Activated CD8-positive, alpha-beta memory T cell treated with anti-CD3 and anti-CD28 coated beads, Interleukin-2, amount 50 U/mL, for 4 hours (primary cell): Measurements from ENCODE around the gene STARD5.

Experiments used
- DNase-seq: peaks from one replicate; pipeline ENCODE4 v3.0.0-alpha.2; 2020

The STARD5 gene

DNA sequence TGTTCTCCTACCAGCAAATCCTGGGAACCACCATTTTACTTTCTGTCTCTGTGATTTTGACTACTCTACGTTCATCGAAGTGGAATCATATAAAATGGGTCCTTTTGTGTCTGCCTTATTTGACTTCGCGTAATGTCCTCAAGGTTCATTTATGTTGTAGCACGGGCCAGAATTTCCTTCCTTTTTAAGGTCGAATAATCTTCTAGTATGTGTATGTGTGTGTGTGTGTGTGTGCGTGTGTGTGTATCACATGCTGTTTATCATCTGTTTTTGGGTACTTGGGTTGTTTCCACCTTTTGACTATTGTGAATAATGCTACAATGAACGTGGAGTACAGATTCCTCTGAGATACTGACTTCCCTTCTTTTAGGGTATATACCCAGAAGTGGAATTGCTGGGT lies 35.3 kb downstream of the STARD5 start:
- DNase-seq, result no peak

- DNase-seq, result no peak
These were observed 35.9 kb downstream of the STARD5 start for GRCh38 chr15:81288040-81288439.

DNA sequence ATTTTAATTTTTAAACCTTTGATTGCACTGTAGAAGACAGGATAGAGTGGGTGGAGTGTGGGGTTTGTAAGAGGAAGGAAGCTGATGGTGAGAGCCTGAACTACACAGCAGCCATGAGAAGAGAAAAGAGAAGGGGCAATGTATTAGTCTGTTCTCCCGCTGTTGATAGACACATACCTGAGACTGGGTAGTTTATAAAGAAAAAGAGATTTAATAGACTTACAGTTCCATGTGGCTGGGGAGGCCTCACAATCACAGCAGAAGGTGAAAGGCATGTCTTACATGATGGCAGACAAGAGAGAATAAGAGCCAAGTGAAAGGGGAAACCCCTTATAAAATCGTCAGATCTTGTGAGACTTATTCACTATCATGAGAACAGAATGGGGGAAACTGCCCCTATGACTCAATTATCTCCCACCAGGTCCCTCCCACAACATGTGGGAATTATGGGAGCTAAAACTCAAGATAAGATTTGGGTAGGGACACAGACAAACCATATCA lies 37.3 kb downstream of the STARD5 start:
- no peak for DNase-seq

DNA sequence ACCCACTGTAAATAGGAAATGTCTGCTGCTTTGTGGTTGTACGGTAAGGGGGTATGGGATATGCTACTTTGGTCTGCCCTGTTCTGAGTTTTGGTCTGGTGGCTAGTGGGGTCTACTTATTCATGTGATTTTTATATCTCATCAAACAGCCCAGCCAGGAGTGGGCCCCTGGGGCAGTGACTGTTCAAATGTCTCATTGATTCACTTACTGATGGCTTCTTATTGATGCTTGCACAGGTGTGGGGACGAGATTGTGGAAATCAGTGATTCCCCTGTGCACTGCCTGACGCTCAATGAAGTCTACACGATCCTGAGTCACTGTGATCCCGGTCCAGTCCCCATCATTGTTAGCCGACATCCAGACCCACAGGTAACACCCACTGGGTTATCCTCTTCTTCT lies 38.5 kb downstream of the STARD5 start:
- DNase-seq, result no peak

- DNase-seq, result no peak
These were observed 39.5 kb downstream of the STARD5 start for GRCh38 chr15:81284256-81285031.

DNA sequence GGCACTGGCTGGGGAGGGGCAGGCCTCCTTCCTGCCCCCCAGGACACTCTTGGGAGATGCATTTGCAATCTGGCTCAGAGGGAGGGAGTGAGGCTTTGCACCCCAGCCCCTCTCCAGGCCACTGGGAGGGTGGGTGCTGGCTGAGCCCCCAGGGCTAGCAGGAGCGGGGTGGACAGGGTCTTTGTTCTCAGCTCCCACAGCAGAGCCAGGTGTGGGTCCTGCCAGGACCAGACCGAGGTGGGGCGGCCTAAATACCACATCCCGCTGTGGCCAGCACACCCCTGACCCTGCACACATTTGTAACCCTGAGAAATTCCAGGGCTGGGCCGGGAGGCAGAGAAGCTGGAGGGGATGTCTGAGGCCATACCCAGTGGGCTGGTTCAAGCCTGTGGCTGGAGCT lies 41.0 kb downstream of the STARD5 start:
- no peak for DNase-seq

GRCh38 chr15:81282606-81282895 lies 41.4 kb downstream of the STARD5 start:
- no peak for DNase-seq

DNA sequence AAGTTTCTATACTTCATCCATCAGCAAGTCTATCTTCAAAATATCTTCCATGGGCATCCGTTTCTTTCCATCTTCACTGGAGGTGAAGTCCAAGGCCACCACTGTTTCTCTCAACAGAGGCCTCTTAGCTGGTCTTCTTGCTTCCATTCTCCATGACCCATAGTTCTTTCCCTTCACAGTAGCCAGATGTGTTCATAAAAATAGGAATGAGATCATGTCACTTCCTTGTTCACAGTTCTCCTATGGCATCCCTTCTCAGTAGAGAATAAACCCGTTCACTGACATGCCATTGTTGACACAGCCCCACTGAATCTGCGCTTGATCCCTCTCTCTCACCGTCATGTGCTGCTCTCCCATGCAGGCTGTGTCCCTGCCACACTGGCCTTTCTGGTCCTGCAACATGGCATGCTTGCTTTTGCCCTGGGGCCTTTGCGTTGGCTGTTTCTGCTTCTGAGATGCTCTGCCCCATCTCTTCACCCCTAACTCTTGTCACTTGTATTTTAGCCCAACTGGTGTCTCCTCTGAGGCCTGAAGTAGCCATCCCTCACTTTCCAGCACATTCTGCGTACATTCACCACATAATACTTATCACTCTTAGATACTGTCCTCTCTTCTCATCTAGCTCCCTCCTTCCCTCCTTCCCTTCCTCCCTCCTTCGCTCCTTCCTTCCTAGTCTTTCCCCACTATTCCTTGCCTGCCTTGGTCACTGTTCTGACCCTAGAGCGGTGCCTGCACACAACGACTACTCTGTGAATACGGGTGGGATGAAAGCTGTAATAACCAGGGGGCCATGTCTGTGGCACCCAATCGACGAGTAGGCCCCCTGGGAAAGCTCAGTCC lies 42.0 kb downstream of the STARD5 start:
- DNase-seq, result no peak

GRCh38 chr15:81281456-81281735 lies 42.5 kb downstream of the STARD5 start:
- no peak for DNase-seq

DNA sequence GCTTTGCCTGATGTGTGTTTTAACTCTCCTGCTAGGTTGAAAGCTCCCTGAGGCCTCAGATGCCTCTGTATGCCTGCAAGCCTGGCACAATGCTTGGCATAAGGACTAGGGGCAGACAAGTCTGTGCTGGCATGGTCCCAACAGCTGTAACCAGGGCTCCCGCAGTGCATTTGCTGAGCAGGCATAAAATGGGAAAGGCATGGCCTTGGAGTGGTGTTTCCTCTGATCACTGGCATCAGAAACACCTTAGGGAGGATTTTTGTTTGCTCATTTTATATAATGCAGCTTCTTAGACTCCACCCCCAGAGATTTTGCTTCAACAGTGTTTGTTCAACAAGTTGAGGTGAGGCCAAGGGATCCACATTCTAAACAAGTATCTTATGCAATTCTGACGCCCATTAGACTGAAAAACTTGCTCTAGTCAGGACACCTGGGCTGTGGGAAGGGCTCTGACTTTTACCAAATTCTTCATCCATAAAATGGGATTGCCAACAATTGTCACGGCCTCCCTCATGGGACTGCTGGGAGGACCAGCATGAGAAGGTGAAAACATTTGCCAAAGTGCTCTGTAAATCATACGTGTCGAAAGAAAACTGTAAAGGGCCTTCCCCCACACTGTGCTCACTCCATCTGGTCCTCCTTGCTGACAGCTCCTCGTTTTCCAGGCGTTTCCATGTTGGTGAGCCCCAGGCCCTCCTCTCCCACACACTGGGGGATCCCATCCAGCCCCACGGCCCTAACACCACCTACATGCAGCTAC lies 43.1 kb downstream of the STARD5 start:
- no peak for DNase-seq

DNA sequence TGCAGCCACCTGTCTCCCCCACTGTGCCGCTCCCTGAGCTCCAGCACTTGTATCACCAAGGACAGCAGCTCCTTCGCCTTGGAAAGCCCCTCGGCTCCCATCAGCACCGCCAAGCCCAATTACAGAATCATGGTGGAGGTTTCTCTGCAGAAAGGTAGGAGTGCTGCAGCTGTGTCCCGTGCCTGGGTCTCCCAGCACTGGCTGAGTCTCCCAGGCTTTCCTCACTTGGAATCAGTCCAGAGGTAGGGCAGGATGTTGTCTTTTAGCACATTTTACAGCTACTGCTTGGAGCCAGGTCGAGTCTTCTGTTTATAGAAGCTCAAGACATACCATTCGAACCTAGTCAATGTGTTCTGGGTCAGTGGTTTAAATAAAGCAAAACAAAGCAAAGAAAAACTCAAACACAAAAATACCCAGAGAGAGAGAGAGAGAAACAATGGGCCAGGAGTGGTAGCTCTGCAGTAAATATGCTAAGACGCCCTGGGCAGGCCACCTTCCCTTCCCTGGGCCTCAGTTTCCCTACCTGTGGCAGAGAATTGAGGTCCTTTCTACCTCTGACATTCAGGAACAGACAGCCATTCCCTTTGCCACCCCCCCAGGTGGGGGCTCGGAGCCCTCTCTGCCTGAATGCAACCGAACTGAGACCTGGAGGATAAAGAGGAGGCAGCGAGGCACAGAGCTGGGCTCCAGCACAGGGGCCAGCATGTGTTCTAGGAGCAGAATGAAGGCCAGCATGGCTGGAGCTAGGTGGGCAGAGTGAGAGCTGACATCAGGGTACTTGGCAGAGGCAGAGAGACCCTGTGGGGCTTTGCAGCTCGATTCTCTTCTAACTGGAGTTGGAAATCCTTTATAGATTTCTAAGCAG lies 44.1 kb downstream of the STARD5 start:
- DNase-seq, result no peak

DNA sequence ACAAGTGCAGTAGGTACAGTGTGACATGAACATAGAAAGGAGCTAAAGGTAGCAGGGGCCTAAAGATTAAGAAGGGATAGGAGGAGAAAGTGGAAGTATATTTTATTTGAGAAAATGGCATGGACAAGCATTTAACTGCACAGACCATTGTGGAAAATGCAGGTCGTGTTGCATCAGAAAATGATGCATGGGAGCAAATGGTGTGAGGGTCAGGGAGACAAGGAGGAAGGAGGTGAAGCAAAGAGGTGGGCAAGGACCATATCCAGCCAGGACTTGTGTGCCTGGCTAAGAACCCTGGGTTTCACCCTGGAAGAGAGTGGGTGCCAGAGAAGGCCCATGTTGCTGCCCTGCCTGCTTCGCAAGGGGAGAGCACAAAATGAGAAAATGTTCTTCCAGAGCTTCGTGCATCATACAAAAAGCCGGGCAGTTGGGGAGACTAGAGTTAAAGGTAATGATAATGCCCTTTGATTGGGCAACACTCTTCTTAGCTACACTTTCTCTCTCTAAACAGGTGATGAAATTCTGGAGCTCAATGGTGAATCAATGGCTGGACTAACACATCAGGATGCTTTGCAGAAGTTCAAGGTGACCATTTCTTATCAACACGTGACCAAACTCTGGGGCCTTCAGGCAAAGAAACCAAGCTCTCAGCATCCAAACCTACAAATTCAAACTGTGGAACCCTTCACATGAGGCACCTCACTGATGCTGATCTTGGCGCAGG lies 45.5 kb downstream of the STARD5 start:
- no peak for DNase-seq

DNA sequence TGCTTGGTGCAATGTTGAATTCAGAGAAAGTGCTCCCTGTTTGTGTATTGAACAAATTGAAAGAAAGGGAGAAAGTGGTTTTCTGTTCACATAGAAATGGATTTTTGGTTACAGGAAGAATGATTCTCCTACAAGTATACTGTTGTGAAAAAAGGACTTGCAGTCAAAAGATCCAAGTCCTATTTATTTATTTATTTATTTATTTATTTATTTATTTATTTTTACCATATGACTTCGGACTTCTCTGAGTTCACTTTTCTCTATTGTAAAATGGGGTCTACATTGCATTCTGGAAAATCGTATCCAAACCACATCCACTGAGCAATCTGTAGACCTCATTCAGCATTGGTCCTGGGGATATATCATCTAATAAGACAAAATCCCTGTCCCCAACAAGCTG lies 46.1 kb downstream of the STARD5 start:
- no peak for DNase-seq

DNA sequence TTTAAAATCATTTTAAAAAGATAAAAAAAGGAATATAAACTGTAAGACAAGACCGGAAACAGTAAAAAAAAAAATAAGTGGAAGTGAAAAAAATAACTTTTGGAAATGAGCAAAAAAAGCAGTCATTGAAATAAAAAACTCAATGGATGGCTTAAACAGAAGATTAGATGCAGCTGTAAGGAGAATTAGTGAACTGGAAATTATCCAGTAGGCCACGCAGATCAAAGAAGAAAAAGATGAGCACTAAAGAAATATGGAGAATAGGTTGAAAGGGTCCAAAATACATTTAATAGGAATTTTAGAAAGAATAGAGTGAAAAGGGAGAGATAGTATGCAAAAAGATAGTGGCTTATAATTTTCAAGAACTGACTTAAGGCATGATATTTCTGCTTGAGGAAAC lies 47.0 kb downstream of the STARD5 start:
- no peak for DNase-seq

DNA sequence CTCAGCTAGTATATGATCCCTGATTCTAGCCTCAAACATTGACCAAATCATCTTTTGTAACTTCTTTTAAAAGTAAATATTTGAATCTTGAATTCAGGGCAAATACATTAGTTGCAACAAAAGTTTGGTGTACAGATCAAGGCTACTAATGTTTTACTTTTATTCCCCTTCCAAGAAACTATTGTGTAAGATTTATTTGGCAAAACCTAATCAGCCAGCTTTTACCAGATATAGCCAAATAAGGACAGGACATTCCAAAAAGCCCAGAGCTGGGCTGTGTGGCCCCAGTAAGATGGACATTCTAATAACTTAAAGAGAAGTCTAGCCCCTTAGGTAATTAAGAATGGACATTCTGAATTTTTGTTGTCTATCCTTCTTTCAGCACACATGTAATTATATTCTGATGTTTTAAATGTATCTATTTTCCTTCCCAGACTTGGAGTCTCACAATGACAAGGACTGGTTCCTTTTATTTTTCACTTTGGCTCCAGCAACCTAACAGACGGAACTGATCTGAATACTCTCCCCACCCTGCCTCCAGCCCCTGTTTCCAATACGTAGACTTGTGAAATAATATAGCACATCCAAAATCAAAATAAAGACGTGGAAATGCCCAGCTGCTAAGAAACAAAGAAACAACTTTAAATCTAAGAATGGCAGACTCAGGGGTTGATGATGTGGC lies 48.1 kb downstream of the STARD5 start:
- DNase-seq, result no peak

DNA sequence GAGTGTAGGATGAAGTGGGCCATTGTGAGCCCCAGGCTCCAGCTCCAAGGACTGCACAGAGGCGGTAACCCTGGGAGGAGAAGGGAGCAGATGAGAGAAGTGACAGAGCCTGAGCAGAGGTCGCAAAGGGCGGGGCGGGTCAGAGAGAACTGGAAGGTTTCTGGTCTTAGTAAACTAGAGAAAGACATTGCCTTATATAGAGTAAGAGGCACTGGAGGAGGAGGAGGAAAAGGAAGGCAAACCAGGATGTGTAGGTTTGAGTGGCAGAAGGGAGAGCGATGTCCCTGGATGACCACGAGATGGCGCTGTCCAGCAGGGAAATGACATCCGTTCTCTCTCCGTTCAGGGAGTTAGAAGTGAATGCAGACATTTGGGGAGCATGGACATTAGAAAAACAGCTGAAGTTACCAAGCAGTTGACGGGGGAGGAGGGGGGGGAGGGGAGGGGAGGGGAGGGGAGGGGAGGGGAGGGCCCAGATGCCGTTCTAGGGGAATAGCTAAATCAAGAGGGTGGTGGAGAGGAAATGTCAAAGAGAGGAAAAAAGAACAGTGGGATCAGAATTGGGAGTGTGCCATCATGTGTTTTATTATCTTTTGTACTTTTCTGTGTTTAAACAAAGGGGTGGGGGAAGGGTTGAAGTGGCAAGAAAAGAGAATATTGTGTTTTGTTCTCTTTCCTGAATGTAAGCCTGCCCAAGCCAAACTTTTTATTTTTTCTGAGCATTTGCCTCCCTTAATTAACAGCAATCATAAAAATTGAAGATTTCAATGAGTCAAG lies 48.8 kb downstream of the STARD5 start:
- peak; percentile 83 for DNase-seq

DNA sequence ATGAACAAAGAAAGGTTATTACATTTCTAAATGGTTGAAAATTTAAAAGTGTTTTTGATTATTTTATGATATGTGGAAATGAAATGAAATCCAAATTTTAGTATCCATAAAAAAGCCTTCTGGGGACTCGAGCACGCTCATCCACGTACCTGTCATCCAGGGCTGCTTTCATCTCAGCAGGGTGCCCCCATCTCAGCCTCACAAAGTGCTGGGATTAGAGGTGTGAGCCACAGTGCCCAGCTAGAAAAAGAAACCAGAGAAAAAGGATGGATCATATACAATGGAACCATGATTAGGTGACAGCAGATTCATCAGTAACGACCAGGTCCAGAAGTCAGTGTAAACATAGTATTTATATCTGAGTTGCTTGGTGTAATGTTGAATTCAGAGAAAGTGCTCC lies 49.7 kb downstream of the STARD5 start:
- no peak for DNase-seq

DNA sequence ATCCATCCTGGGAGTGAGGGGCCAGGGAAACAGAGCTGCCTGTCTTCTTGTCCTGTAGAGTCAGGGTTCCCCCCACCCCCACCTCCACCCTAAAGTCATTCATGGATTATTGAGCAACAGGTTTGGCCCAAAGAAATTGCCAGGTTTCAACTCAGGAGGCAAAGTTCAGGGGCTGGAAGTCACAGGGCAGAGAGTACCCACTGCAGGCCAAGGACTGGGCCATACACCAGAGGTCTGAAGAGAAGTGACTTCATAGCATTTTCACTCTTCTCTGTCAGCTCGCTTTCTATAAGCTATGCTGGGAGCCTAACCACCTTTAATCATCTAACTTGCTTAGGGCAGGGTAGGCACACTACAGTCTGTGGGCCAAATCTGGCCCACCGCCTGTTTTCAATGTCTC lies 50.1 kb downstream of the STARD5 start:
- no peak for DNase-seq

DNA sequence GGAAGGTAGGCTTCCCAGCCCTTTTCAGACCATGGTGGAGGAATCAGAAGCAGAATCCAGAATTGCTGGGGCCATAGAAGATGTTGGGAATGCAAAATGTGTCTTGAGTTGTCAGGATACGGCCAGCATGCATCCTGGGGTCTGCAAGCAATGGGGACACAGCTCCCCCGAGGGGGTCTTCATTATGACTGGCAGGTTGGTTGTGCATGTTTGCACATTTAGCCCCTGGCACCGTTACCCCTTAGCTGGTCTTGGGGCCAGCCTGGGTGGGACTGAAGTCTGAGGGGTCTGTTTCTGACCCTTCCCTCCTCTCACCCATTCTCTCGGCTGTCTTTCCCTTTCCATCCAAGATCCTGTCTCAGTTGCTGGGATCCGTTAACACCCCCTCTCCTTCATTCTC lies 50.7 kb downstream of the STARD5 start:
- DNase-seq, result no peak

DNA sequence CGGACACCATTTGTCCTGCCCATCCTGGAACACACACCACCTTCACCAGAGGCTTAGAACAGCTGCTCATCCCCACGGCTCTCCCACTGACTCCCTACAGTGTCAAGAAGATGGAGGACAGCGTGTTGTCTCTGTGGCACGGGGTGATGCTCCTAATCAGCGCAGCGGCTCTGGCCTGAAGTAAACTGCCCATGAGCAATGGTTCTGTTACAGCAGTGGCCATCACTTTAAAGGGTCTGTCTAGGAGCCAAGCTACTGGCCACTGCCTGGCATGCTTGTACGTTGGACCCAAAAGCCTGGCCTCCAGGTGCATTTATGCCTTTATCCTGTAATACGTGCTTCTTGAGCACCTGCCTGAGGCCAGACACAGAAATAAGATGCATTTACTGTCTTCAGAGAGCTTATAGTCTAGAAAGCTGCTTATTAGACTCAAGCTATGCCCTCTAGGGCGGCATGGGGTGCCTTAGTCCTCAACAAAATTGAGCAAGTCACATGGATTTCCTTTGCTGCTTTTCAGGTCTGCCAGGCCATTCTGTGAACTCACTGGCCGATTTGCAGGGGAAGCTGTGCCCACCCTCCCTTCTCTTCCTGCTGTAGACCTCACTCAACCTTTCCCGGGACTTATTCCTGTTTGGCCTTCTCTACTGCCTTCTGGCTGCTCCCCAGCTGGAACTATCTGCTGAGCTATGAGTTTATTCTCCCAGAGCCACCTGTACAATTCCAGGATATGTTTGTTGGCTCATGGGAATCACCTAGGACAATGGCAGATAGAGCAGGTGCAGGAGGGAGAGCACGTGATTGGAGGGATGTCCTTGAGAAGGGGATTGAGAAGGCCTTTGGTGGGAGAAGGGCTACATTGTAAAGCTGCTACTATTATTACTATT lies 51.9 kb downstream of the STARD5 start:
- DNase-seq, result no peak
